Psoas muscle (tissue), 8 donors: Measurements from ENCODE around the gene KCNJ12. TPM values are rescaled to one million over a fixed set of nuclear protein-coding genes. Genes with fewer than 3 reads are reported as not detected.

ENCODE experiments used
- ATAC-seq, 4 donors: fragments of 200-7000 bp; cut with Tn5 transposase; one replicate each; pipeline ENCODE4 v1.9.1; 2020; ENCODE audit warnings: moderate library complexity in 3 of 4, mild to moderate bottlenecking in 2 of 4
- DNase-seq, 2 donors: peaks; one replicate each; pipeline ENCODE4 v3.0.0-alpha.2; 2020
- H3K27ac ChIP-seq: fragments of 200-600 bp; one replicate; pipeline ENCODE4 v1.8.0; 2022
- H3K27me3 ChIP-seq, 3 donors: fragments of 200-600 bp in 1 of 3; one replicate each; pipeline versions ENCODE4 v1.6.1 to v1.8.0; 2013 to 2022; ENCODE audit warnings: low read length in 2 of 3, mild to moderate bottlenecking in 2 of 3, moderate library complexity in 1 of 3; ENCODE audit not compliant: insufficient read depth in 3 of 3
- H3K36me3 ChIP-seq, 2 donors: fragments of 200-600 bp in 1 of 2; one replicate each; pipeline versions ENCODE4 v1.6.1 to v1.8.0; 2013 to 2022; ENCODE audit warnings: low read depth in 1 of 2, mild to moderate bottlenecking in 1 of 2, moderate library complexity in 1 of 2; ENCODE audit not compliant: insufficient read depth in 1 of 2
- H3K4me1 ChIP-seq: fragments of 200-600 bp; one replicate; pipeline ENCODE4 v1.8.0; 2022
- H3K4me3 ChIP-seq: fragments of 200-600 bp; one replicate; pipeline ENCODE4 v1.8.0; 2022; ENCODE audit warnings: mild to moderate bottlenecking
- H3K9me3 ChIP-seq: fragments of 200-600 bp; one replicate; pipeline ENCODE4 v1.8.0; 2022
- WGBS, 3 donors: extraction: QIAGEN DNeasy Blood & Tissue Kit; methylation state at CpG; one replicate each; pipeline versions ENCODE4 v1.1.6 to v1.1.7; 2013; 5-methylcytosine and 5-hydroxymethylcytosine counted together
- intact Hi-C, 2 donors: fragments of 100-400 bp; cut with DNase I; formaldehyde crosslinking; loops; one replicate each; pipeline versions ENCODE4 v1.11.0 to v1.14.2; 2022
- polyA plus RNA-seq, 3 donors: library from polyadenylated mRNA; stranded (reverse); fragments of 200-250 nt; gene quantifications; one replicate each; pipeline ENCODE4 v1.2.3, GENCODE V29; 2013
- total RNA-seq, 4 donors: library from RNA; stranded (reverse); fragmentation: NEBNext Ultra II Directional in 2 of 4; extraction: Animal tissue kit (Norgen Biotek cat#: 25700) in 2 of 4; gene quantifications; one replicate each; pipeline versions ENCODE4 v1.2.1 to v1.2.4, GENCODE V29; 2021 to 2023
- TF ChIP-seq, protein P1 (sequence below): fragments of 200-600 bp; IDR thresholded peaks from one replicate; pipeline ENCODE4 v1.8.0; 2022; ENCODE audit warnings: antibody characterized with exemption
- donor health status: healthy with polysubstance abuse.
- donor health status: DM: no; HTN: no; CAD: no; lungs with moderate emphysema.
- donor health status: Bipolar disorder and iron deficiency.
- donor health status: healthy.
- donor health status: DM: yes; HTN: yes; CAD: no.
- donor health status: DM: no; HTN: no; CAD: no.
- donor health status: DM: no; HTN: no; CAD: no.
- donor health status: DM: yes; HTN: yes; CAD: no.

KCNJ12 gene
- total and polyA plus RNA-seq, 7 donors, result 5.2 to 42.7 (median 19.3) TPM

DNA sequence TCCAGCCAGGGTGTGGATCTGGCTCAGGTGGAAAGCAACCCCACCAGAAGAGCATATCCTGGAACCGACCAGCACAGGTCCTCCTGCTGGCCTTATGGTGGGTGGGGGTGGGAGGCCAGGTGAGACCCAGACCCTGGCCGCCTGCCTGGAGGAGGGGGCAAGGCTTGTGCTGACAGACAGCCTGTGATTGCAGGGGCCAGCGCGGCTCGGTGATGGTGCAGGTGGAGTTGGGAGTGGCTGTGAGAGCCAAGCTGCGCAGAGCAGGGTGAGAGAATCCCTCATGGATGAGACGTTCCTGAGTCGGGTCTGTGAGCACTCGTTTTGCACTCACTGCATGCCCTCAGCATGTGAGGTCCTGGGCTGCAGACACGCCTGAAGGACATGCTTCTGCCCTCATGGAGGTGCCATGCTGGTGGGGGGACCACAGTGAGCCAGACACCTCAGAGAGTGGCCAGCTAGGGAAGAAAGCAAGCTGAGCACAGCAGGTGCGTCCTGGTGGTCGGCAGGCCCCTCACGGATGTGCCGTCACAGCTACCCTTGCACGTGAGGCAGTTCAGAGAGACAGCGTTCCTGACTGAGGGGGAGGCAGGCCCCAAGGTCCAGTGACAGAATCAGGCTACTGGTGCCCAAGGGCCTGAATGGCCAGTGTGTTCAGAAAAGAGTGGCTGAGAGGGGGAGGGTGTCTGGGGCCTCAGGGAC, 3.8 kb upstream of the KCNJ12 start:
- H3K27ac ChIP-seq, result no peak overlapping the region
- H3K36me3 ChIP-seq, result no peaks in the 10 kb centered on the region
- DNase-seq, result no peak
- WGBS, 3 donors, result 88 to 97% (median 91%) methylated on average over 14 to 16 of the region's 16 CpGs
- no peak overlapping the region for H3K4me3 ChIP-seq
- intact Hi-C loops, result loop anchor here in 1 of 2 donors (10.0 kb wide), 1 partner anchor 58 kb away; no protein-coding TSS in a partner anchor
- peaks cover 21% of the 10 kb centered on the region for H3K4me1 ChIP-seq
- ATAC-seq, result no peak
- TF ChIP-seq, protein P1, sequence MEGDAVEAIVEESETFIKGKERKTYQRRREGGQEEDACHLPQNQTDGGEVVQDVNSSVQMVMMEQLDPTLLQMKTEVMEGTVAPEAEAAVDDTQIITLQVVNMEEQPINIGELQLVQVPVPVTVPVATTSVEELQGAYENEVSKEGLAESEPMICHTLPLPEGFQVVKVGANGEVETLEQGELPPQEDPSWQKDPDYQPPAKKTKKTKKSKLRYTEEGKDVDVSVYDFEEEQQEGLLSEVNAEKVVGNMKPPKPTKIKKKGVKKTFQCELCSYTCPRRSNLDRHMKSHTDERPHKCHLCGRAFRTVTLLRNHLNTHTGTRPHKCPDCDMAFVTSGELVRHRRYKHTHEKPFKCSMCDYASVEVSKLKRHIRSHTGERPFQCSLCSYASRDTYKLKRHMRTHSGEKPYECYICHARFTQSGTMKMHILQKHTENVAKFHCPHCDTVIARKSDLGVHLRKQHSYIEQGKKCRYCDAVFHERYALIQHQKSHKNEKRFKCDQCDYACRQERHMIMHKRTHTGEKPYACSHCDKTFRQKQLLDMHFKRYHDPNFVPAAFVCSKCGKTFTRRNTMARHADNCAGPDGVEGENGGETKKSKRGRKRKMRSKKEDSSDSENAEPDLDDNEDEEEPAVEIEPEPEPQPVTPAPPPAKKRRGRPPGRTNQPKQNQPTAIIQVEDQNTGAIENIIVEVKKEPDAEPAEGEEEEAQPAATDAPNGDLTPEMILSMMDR, result no peak
- no peaks in the 10 kb centered on the region for H3K9me3 ChIP-seq
- no peaks in the 10 kb centered on the region for H3K27me3 ChIP-seq

DNA sequence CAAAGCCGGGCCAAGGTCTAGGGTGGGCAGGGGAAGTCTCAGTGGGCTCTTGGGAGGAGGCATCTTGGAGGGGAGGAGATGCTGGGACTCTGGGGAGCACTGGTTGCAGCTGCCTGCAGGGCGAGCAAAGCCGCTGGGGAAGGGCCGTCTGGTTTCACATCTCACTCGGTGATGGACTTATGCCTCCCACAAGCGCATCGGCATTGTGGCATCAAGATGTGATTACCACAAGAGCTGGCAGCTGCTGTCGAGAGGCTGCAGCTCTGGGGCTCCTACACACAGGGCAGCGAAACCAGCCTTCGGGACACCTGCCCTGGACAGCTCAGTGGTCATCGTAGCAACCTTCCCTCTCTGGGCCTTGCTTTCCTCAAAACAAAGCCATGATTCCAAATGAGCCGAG, 3.1 kb upstream of the KCNJ12 start:
- ATAC-seq (no peak), DNase-seq (no peak)
- no peak overlapping the region for H3K27ac ChIP-seq
- peaks cover 25% of the 10 kb centered on the region for H3K4me1 ChIP-seq
- no peaks in the 10 kb centered on the region for H3K27me3 ChIP-seq
- 70 to 84% (median 77%) methylated on average over 12 of the region's 12 CpGs for WGBS, 3 donors
- intact Hi-C loops, result loop anchor here in 1 of 2 donors (10.0 kb wide), 1 partner anchor 58 kb away; no protein-coding TSS in a partner anchor
- TF ChIP-seq, protein P1, result no peak
- H3K36me3 ChIP-seq, result no peaks in the 10 kb centered on the region
- no peaks in the 10 kb centered on the region for H3K9me3 ChIP-seq
- no peak overlapping the region for H3K4me3 ChIP-seq

DNA sequence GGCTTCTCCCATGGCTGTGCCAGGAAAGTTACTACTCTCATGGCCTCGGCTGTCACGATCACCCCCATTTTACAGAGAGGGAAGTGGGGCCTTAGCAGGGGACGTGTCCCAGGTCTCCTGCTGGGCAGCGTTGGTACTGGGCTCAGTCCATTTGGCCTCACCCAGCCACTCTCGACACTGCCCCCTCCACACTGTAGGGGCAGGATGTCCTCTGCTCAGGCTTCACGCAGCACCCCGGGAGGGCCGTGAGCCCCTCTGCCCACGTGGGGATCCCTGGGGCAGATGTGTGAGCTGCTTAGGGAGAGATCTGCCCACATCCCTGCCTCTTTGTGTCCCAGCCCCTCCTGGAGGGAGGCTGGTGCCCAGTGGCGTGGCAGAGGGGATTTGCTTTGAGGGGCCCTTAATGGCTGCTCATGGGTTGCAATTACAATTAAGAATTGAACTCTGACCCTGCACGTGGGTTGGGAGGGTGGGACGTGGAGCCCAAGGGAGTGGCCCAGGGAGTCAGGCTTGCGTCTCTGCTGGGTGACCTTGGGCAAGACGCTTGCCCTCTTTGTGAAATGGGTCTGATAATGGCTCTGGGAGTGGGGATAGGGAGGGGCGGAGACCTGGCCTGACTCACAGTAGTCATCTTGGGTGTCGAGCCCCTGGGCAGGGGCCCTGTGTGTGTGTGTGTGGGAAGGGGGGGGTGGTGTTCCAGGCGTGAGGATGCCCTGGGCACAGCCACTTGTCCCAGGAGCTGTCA, 2.3 kb upstream of the KCNJ12 start:
- DNase-seq (no peak), ATAC-seq (no peak)
- Histone ChIP-seq H3K9me3 (no peaks in the 10 kb centered on the region), H3K4me3 (no peak overlapping the region), H3K27ac (no peak overlapping the region), H3K27me3 (no peaks in the 10 kb centered on the region), H3K4me1 (peaks cover 33% of the 10 kb centered on the region), H3K36me3 (no peaks in the 10 kb centered on the region)
- intact Hi-C loops, result loop anchor here in 1 of 2 donors (10.0 kb wide), 1 partner anchor 59 kb away; no protein-coding TSS in a partner anchor
- TF ChIP-seq, protein P1, result no peak
- WGBS, 3 donors, result 82 to 86% (median 83%) methylated on average over 17 of the region's 17 CpGs

DNA sequence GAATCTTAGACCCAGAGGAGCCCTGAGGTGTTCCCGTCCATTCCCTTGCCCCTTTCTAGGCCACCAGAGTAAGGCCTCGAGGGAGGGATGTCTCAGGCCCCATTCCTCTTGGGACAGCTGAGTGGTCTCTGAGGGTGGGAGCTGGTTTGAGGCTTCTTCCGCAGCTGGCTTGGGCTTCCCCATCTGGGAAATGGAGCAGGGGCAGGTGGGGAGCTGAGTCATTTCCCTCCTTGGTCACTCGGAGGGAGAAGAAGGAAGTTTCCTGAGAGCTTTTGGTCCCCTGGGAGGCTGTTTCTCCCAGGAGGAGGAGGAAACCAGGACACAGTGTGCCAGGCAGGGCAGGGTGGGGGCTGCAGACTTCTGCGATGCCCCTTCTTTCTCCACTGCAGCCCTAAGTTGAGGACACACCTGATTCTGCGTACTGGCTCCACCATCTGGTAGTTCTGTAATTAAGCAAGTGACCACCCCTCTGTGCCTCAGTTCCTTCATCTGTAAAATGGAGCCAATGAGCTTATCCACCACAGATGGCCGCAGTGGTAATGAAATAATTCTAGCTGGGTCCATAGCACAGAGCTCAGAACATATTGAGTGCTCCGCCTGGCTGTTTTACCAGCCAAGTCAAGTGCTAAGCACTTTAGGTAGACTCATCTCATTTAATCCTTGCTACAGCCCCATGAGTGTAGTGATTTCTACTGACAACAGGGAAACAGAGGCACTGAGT, 1.6 kb upstream of the KCNJ12 start:
- Histone ChIP-seq H3K9me3 (no peaks in the 10 kb centered on the region), H3K36me3 (no peaks in the 10 kb centered on the region), H3K4me1 (peaks cover 32% of the 10 kb centered on the region), H3K27me3 (no peaks in the 10 kb centered on the region), H3K27ac (no peak overlapping the region), H3K4me3 (no peak overlapping the region)
- DNase-seq (no peak), ATAC-seq (no peak)
- TF ChIP-seq, protein P1, result no peak
- intact Hi-C loops, result loop anchor here in 1 of 2 donors (5.0 to 10.0 kb wide), 2 partner anchors 37 to 60 kb away; no protein-coding TSS in a partner anchor
- 79 to 84% (median 82%) methylated on average over 8 of the region's 8 CpGs for WGBS, 3 donors
